GM18951 (cell line): ENCODE measurements around the gene TRIM42.

ENCODE experiments used
- POLR2A ChIP-seq: IDR thresholded peaks from 4 replicates; pipeline ENCODE4 v1.6.1; 2011; ENCODE audit warnings: mild to moderate bottlenecking; ENCODE audit not compliant: insufficient read length, insufficient read depth; ENCODE audit errors: extremely low read depth
- in situ Hi-C: fragments of 300-500 bp; cut with MboI; formaldehyde crosslinking; loops from one replicate; pipeline ENCODE4 v1.12.0; 2022; ENCODE audit warnings: low sequenced_read_pairs, mixed read lengths, inconsistent platforms; ENCODE audit not compliant: unreplicated experiment

Gene TRIM42

DNA sequence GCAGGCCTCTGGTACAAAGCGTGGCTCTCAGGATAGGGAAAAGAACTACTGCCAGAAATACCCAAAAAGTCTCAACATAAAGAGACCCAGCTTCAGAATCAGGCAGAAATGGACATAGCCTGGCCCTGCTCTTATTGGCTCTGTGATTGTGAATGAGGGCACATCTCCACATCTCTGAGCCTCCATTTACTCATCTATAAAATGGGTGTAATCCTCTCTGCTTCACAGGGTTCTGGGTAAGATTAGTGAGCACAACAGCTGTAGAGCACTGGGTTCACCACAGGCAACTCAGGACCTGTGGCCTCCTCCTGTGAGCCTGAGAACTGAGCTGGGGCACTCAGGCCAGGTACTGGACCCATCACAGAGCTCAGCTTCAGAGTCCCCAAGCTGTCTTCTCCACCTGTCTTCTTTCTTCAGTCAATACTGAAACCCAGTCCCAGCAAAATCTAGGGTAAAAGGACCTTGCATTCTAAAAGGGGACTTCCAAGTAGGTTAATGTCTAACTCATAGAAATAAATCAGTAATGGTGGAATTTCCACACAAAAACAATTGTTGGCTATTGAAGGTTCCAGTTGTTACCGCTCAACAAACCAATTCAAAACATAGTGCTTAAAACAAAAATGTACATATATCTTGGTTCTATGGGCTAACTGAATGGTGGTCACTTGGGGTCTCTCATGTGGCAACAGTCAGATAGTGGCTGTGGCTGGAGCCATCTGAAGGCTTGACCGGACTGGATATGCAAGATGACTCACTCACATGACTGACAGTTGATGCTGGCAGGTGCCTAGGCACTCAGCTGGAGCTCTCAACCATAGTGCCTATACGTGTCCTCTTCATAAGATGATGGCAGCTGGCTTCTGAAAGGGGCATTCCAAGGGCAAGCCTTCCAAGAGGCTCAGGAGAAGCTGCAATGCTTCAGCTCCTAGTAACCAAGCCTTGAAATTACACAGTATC is 47.3 kb downstream of the TRIM42 start:
- TF ChIP-seq POLR2A, result peak; percentile 39
- in situ Hi-C loops, result loop anchor here (25.0 kb wide), 1 partner anchor 563 kb away; no protein-coding TSS in a partner anchor

DNA sequence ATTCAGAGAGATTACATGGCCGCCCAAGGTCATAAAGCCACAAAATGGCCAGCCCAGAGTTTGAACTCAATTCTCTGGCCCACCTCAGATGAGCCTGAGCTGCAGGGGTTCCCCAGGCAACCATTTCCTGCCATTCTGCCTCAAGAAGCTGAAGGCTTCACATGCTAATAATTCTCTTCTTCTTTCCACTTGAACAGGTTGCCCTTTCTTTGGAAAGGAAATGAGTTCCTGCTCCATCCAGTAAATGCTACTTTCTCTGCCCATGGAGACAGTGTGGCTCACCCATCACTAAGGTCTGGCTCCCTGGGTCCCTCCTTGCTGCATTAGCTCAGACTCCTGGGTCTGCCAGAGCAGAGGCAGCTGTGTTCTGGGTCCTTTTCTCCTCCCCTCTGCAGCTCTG is 48.2 kb downstream of the TRIM42 start:
- TF ChIP-seq POLR2A, result no peak
- in situ Hi-C loops, result loop anchor here (25.0 kb wide), 1 partner anchor 564 kb away; no protein-coding TSS in a partner anchor

DNA sequence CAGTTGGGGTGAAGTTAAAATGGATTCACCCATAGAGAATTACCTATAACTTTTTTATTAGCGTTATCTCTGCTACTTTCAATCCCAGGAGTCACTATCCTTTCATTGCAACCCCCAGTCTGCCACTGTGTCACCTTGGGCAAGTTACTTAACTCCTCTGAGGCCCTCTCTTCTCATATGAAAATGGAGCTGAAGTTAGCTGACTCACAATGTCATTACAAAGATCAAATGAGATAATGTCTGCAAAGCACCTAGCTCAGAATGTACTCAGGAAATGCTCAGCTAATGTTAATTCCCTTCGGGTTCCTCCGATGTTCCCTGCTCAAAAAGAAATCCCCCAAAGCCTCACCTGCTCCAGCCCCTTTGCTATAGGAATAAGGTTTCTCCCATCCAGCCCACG is 50.0 kb downstream of the TRIM42 start:
- in situ Hi-C loops, result loop anchor here (25.0 kb wide), 1 partner anchor 566 kb away; no protein-coding TSS in a partner anchor
- no peak for TF ChIP-seq POLR2A

DNA sequence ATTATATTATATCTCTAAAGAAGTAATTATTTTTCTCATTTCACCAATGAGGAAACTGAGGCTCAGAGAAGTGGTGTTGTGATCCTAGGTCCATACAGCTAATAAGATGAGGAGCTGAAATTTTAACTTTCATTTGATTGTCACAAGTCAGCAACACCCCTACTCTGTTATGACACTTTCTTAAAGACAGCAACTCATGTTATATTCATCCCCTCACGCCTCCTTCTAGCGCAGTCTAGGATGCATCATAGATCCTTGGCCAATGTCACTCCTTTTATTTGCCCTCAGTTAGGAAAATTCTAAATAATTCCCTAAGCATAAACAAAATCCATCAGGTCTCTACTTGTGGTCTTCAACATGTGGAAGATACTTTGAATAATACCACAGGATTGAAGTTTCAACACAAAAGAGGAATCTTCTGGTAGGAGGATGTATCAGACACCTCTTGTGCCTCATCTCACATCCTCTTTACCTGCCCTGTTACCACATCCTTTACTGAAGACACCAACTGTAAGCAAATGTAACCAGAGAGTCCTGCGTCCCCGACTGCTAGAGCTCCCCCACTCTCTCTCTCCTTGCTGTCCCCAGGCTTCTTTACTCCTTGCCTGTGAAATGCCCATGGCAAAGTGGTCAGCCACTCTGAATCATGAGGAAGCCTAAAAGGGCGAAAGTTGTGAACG is 53.7 kb downstream of the TRIM42 start:
- in situ Hi-C loops, result loop anchor here (25.0 kb wide), 1 partner anchor 569 kb away; no protein-coding TSS in a partner anchor
- TF ChIP-seq POLR2A, result no peak

- in situ Hi-C loops, result loop anchor here (25.0 kb wide), 1 partner anchor 571 kb away; no protein-coding TSS in a partner anchor
- TF ChIP-seq POLR2A, result no peak
Observed at GRCh38 chr3:140733623-140734022, 55.8 kb downstream of the TRIM42 start.

DNA sequence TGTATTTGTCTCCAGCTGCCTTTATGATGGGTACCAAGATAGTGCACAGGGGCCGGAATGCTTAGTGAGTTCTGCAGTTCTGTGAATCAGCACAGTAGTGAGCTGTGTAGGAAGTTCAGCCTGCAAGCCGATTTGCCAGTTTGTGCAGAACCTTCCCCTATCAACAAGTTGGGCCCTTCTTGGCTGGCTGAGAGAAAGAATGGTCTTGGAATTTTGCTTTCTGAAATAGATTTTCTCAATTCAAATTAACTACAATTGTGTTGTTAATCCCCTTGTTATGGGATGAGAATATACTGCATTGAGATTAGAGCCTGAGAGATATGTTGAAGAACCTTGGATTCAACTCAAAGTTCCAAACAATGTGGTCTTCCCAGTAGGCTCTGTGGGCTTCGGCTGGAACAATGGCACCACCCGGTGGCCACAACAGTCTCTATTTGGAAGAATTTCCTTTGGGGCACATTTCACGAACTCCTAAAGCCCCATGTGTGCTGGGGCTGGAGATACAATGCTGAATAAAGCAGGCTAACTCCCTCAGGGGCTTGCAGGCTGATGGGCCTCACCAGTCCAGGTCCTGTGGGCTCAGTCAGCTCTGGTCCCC is 59.1 kb downstream of the TRIM42 start:
- no peak for TF ChIP-seq POLR2A
- in situ Hi-C loops, result loop anchor here (25.0 kb wide), 1 partner anchor 575 kb away; no protein-coding TSS in a partner anchor

DNA sequence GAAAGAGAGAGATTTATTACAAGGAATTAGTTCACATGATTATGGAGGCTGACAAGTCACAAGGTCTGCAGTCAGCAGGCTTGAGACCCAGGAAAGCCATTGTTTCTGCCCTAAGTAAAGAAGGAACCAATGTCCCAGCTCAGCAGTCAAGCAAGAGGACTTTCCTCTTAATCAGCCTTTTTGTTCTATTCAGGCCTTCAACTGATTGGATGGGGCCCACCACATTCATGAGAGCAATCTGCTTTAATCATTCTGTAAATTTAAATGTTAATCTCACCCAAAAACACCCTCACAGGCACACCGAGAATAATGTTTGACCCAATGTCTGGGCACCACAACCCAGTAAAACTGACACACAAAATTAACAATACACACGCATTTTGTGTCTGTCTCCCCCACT is 64.3 kb downstream of the TRIM42 start:
- no peak for TF ChIP-seq POLR2A
- in situ Hi-C loops, result loop anchor here (25.0 kb wide), 1 partner anchor 580 kb away; no protein-coding TSS in a partner anchor

DNA sequence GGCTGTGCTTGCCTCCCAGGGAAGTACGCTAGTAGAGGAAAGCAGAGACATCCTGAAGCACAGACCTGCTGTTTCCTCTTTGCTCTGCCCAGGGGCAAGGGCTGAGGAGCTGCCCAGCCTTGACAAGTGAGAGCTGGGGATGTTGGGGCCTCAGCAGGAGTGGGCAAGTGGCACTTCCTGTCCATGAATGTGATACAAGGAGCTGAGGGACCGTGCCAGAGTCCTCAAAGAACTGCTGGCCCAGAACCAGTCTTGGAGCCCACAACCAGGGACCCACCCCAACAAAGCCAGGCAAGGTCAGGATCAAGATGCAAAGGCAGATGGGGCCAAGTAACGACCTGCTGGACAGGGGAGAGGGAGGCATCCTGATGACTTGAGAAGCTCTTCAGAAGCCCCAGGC is 70.3 kb downstream of the TRIM42 start:
- in situ Hi-C loops, result loop anchor here (25.0 kb wide), 1 partner anchor 586 kb away; no protein-coding TSS in a partner anchor
- TF ChIP-seq POLR2A, result no peak

DNA sequence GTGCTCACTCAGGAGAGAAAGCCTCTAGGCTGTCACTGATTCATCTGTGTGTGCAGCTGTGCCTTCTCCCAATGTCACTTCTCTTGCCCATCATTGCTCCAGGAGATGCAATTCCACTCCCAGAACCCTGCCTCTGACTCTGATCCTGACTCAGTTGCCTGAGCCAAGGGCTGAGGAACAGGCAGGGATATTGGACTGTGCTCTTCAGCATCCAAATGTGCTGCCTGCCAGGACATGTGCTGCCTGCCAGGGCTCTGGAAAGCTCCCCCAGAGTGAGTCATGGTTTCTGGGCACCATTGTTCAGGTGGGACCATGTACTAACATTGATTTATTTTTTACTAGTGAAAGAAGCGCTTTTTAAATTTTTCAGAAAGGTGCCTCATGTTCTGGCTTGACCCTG is 71.0 kb downstream of the TRIM42 start:
- TF ChIP-seq POLR2A, result no peak
- in situ Hi-C loops, result loop anchor here (25.0 kb wide), 1 partner anchor 587 kb away; no protein-coding TSS in a partner anchor
